IPS-18c (cell line): ENCODE data around the gene ITGAV.

Source experiments
- H3K4me3 ChIP-seq: 2 replicates; pipeline ENCODE4 v1.7.0; 2013; ENCODE audit warnings: low read depth, mild to moderate bottlenecking, low read length, moderate library complexity; ENCODE audit not compliant: insufficient read depth
- H3K9me3 ChIP-seq: one replicate; pipeline ENCODE4 v1.6.1; 2013; ENCODE audit warnings: mild to moderate bottlenecking, low read length, moderate library complexity; ENCODE audit not compliant: control insufficient read depth, insufficient read depth

ITGAV gene

DNA sequence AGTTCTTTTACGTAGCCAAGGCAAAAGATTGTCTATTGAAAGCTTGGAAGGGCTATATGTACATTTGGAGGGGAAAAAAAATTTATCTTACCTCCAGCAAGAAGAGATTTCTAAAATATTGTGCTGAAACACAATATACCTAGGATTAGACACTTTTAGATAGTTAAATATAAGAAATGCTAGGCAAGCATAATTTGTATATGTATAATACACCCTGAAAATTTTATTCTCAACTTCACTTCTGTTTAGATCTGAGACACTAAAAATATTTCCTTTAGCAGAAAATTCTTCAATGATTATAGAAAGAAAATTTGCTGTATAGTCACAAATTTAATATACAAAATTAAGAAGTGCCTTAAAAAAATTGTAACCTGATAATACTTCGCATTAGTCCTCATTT lies 42.6 kb downstream of the ITGAV start:
- Histone ChIP-seq H3K9me3 (no peaks in the 10 kb centered on the region), H3K4me3 (no peak overlapping the region)

GRCh38 chr2:186634701-186635100 lies 44.8 kb downstream of the ITGAV start:
- no peak overlapping the region for H3K4me3 ChIP-seq
- H3K9me3 ChIP-seq, result no peaks in the 10 kb centered on the region

- no peaks in the 10 kb centered on the region for H3K9me3 ChIP-seq
- H3K4me3 ChIP-seq, result no peak overlapping the region
These were observed 47.1 kb downstream of the ITGAV start for GRCh38 chr2:186636800-186637496.

GRCh38 chr2:186637497-186637800 lies 47.6 kb downstream of the ITGAV start:
- no peak overlapping the region for H3K4me3 ChIP-seq
- no peaks in the 10 kb centered on the region for H3K9me3 ChIP-seq

DNA sequence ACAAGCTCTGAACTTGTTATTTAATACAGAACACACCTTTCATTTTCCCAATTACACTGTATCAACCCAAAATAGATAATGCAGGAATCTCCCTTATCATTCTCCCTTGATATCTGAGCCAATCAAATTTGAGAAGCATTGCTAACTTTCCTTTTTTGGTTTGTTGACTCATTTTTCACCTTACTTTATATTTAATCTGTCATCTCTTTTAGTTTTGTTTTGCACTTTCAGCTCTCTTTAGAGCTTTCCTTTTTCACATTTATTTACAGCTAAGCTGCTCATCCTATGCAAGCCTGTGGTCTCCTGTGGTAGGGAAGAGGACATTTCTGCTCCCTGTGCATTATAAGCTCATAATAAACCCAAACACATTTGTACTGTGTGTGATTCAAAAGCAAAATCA lies 50.1 kb downstream of the ITGAV start:
- Histone ChIP-seq H3K4me3 (no peak overlapping the region), H3K9me3 (no peaks in the 10 kb centered on the region)

- Histone ChIP-seq H3K4me3 (no peak overlapping the region), H3K9me3 (no peaks in the 10 kb centered on the region)
These were observed 51.4 kb downstream of the ITGAV start for GRCh38 chr2:186641132-186641806.

- H3K9me3 ChIP-seq, result no peaks in the 10 kb centered on the region
- no peak overlapping the region for H3K4me3 ChIP-seq
These were observed 52.0 kb downstream of the ITGAV start for GRCh38 chr2:186641807-186642321.

GRCh38 chr2:186644791-186645190 lies 54.9 kb downstream of the ITGAV start:
- no peaks in the 10 kb centered on the region for H3K9me3 ChIP-seq
- H3K4me3 ChIP-seq, result no peak overlapping the region

DNA sequence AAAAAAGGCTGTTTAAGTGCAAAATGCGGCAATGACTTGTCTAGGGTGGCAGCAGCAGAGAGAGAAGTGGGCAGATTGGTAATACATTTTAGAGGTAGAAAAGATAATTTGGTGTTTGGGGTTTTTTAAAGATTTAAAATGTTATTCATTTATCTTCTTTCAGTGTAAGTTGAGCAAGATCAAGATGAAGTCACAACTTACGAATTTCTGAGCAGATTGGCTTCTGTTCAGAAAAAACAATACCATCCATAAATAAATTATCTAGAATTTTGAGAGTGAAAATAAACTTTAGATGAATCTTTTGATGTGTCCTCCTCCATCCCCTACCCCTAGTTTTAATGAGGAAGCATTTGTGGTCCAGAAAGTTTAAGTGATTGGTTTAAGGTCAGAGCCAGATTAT lies 56.1 kb downstream of the ITGAV start:
- Histone ChIP-seq H3K9me3 (no peaks in the 10 kb centered on the region), H3K4me3 (no peak overlapping the region)

DNA sequence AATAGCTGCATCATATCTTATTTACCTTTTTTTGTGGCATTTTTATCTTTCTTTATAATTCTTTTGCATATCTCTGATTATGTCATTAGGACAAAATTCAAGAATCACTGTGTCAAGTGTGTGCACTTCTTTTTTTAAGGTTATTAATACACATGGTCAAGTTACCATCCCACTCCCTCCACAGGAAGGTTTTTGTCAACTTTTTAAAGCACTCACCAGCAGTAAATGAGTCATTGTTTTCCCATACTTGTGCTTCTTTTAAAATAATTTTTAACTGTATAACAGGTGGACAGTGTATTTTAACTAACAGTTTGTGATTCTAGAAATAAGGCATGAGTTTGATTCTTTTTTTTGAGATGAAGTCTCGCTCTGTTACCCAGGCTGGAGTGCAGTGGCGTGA lies 58.3 kb downstream of the ITGAV start:
- no peak overlapping the region for H3K4me3 ChIP-seq
- H3K9me3 ChIP-seq, result no peaks in the 10 kb centered on the region

DNA sequence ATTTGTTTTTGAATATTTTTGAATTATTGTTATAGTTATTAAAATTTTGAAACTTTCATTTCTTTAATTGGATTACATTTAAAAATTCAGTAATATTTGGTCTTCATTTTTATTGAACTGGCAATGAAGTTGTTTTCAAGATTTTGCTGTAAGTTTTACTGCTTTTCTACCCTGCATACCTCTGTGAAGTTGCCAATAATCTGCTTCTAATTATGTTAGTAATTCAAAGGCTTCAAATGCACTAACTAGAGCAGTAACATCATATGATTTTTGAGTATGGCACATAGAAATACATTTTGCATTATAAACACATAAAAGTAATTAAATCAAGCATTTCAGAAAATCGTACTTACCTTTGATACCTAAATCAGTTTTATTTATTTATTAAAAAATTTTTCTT lies 63.7 kb downstream of the ITGAV start:
- Histone ChIP-seq H3K9me3 (no peaks in the 10 kb centered on the region), H3K4me3 (no peak overlapping the region)

DNA sequence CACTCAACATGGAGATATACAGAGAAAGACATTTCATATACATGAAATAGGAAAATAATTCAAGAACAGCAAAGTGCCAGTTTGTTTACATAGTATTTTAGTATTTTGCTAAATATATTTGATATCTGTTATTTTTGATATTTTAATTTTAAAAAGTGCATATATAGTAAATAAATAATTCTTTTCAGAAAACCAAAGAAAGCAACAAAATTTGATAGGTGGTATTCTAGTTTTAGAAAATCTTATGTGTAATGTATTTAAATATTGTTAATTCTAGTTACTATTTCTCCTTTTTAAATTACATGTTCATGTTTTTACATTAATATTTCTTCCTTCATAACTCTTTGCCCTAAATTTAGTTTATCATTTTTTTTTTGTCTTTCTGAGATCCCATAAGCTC lies 69.5 kb downstream of the ITGAV start:
- no peak overlapping the region for H3K4me3 ChIP-seq
- no peaks in the 10 kb centered on the region for H3K9me3 ChIP-seq

DNA sequence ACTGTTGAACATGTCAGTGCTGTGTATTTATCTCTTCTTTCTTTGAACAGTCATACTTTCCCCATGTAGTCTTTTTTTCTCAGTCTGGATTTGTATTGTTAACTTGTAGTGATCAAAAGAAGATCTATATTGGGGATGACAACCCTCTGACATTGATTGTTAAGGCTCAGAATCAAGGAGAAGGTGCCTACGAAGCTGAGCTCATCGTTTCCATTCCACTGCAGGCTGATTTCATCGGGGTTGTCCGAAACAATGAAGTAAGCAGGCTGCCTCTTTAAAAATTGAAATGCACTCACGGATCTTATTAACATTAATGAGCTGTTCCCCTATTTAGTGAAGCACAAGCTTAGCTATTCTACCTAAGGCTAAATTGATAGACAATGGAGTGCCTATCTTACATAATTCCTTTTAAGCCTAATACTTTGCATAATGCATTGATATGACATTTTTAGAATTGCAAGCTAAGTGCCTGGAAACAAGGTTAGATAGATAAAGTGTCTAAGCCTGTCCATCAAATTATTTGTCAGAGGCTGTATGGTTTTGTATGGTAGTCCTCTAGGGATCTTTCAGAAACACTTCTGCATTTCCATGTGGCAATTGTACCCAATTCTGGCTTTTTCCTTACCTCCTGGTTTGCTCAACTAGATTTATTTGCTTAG lies 74.7 kb downstream of the ITGAV start:
- H3K4me3 ChIP-seq, result no peak overlapping the region
- H3K9me3 ChIP-seq, result no peaks in the 10 kb centered on the region

GRCh38 chr2:186669146-186669545 lies 79.3 kb downstream of the ITGAV start:
- Histone ChIP-seq H3K9me3 (no peaks in the 10 kb centered on the region), H3K4me3 (no peak overlapping the region)

- no peak overlapping the region for H3K4me3 ChIP-seq
These were observed 81.0 kb downstream of the ITGAV start for GRCh38 chr2:186670831-186671230.

GRCh38 chr2:186675380-186675779 lies 85.5 kb downstream of the ITGAV start:
- Histone ChIP-seq H3K9me3 (no peaks in the 10 kb centered on the region), H3K4me3 (no peak overlapping the region)

More at GRCh38 chr2:186670831-186671230, 81.0 kb downstream of the ITGAV start:
- H3K9me3 ChIP-seq, result no peaks in the 10 kb centered on the region

DNA sequence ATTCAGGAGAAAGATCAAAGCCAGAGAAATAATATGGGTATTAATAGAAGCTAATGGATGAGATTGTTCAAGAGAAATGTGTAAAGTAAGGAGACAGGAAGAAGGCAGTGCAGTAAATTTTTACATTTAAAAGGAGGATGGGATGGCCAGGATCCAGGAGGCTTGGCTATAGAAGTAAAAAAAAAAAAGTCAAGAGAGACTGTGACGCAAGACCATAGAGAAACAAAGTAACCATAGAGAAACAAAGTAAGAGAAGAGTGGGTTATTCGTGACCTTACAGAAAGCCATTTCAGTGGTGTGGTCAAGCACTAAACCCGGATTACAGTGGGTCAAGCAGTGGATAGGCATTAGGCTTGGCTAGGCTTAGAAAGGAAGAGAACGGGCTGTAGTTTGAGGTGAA lies 93.5 kb downstream of the ITGAV start:
- H3K9me3 ChIP-seq, result no peaks in the 10 kb centered on the region
- H3K4me3 ChIP-seq, result no peak overlapping the region

DNA sequence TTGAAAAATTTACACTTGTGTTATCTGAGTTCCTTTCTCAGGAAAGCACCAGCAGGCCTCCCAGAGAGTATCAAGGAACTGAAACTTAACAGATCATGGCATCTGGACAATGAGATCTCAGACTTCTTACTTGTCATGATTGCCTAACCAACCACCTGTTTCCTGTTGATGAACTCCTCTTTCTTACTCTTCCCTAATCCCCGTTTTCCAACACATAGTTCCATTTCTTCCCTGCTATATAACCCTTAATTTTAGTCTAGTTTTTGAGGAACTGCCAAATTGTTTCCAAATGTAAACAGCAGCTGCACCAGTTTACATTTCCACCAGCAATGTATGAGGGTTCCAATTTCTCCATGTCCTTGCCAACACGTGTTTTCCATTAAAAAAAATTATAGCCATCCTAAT lies 98.0 kb downstream of the ITGAV start:
- Histone ChIP-seq H3K4me3 (no peak overlapping the region), H3K9me3 (no peaks in the 10 kb centered on the region)
